SJCRH30 (cell line): ENCODE measurements around the gene TASP1. TPM values are rescaled to one million over a fixed set of nuclear protein-coding genes. Genes with fewer than 3 reads are reported as not detected.

Source experiments
- DNase-seq, 2 experiments: peaks; one replicate each; pipeline ENCODE4 v3.0.0-alpha.2; 2015 to 2020
- H3K27ac ChIP-seq: fragments of 250-450 bp; sonication (Bioruptor Pico); 2 replicates; pipeline ENCODE4 v1.5.1; 2020; ENCODE audit warnings: mild to moderate bottlenecking, moderate library complexity
- H3K27me3 ChIP-seq: fragments of 250-450 bp; sonication (Bioruptor Pico); 2 replicates; pipeline ENCODE4 v1.5.1; 2020; ENCODE audit warnings: mild to moderate bottlenecking, moderate library complexity
- H3K36me3 ChIP-seq: fragments of 250-450 bp; sonication (Bioruptor Pico); 2 replicates; pipeline ENCODE4 v1.5.1; 2020; ENCODE audit warnings: mild to moderate bottlenecking, moderate library complexity
- H3K4me1 ChIP-seq: fragments of 250-450 bp; sonication (Bioruptor Pico); 2 replicates; pipeline ENCODE4 v1.5.1; 2020; ENCODE audit warnings: mild to moderate bottlenecking, moderate library complexity
- H3K4me3 ChIP-seq: fragments of 250-450 bp; sonication (Bioruptor Pico); 2 replicates; pipeline ENCODE4 v1.5.1; 2020; ENCODE audit warnings: mild to moderate bottlenecking, moderate library complexity
- H3K9me3 ChIP-seq: fragments of 250-450 bp; sonication (Bioruptor Pico); replicated peaks from 2 replicates; pipeline ENCODE4 v1.5.1; 2020; ENCODE audit warnings: mild to moderate bottlenecking, moderate library complexity
- total RNA-seq: library from RNA; depleted of rRNA; stranded (reverse); fragments of >200 nt; shearing (Covaris generic); gene quantifications from 2 replicates; pipeline ENCODE4 v1.2.3, GENCODE V29; 2014

Gene TASP1
- total RNA-seq, 1 experiment from 2014 or later, result 7.1 TPM

DNA sequence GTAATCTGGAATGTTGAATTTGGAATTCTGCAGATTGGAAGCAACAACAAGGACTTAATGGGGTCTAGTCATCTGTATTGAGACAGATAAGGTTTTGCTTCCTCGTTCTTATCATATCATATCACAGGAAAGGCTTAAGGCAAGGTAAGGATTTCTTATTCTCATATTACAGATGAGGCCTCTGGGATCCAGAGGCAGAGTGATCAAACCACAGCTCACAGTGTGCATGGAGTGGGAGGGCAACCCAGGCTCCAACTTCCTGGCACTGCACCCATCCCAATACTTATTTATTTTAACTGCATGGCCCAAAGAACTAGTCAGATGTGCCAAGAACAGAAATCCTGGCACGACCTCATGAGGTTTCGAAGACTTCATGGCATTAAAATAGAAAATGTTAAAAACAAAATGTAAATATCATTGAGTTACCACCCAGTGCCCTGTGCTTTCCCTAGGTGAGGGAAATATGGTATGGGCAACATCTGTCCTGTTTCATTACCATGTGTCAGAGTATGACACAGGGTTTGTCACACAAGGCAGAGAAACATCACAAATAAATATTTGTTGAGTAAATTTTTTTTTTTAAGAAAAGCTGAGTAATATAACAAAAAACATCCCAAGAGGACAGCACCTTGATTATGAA, 225.8 kb downstream of the TASP1 start:
- no peak overlapping the region for H3K4me3 ChIP-seq
- H3K9me3 ChIP-seq, result 0 out of 2 replicates have a peak, but pooled peaks cover 2% of the 10 kb centered on the region
- peaks cover 3% of the 10 kb centered on the region; the same call in 1 of the 2 replicates for H3K4me1 ChIP-seq
- peak in 1 of 2 experiments; percentile 13 for DNase-seq
- H3K27ac ChIP-seq, result no peak overlapping the region
- no peaks in the 10 kb centered on the region for H3K27me3 ChIP-seq
- H3K36me3 ChIP-seq, result no peaks in the 10 kb centered on the region

DNA sequence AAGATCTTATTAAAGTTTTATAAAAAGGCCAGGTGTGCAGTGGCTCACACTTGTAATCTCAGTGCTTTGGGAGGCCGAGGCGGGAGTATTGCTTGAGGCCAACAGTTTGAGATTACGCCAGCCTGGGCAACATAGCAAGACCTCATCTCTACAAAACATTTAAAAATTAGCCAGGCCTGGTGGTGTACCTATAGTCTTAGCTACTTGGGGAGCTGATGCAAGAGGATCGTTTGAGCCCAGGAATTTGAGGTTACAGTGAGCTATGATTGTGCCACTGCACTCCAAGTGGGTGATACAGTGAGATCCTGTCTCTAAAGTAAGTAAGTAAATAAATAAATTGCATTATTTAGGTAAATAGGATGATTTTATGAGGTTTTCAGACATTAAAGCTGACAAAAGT, 234.4 kb downstream of the TASP1 start:
- Histone ChIP-seq H3K27ac (no peak overlapping the region), H3K27me3 (no peaks in the 10 kb centered on the region), H3K36me3 (no peaks in the 10 kb centered on the region), H3K4me1 (no peaks in the 10 kb centered on the region), H3K4me3 (no peak overlapping the region), H3K9me3 (no peaks in the 10 kb centered on the region)
- no peak for DNase-seq

- Histone ChIP-seq H3K4me1 (no peaks in the 10 kb centered on the region), H3K36me3 (no peaks in the 10 kb centered on the region), H3K9me3 (no peaks in the 10 kb centered on the region), H3K4me3 (no peak overlapping the region), H3K27me3 (no peaks in the 10 kb centered on the region), H3K27ac (no peak overlapping the region)
- DNase-seq, result no peak
Measured at GRCh38 chr20:13403453-13403852, 235.3 kb downstream of the TASP1 start.

DNA sequence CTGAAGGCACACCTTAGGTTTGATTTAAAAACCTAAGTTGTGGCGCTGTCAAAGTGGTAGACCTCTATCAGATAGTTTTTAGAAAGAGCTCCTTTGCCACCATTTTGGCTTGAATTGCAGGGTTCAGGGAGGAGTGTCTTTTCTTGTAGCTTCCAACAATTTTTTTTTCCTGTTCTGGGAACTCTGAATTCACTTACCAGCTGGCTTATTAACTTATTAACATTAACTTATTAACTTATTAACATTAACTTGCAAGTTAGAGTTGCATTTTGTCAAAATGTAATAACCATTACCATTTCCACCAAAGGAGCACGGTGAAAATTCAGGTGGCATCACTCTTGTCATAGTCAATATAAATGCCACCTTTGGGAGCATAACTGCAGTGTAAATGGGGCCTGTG, 235.7 kb downstream of the TASP1 start:
- Histone ChIP-seq H3K9me3 (no peaks in the 10 kb centered on the region), H3K27ac (no peak overlapping the region), H3K4me3 (no peak overlapping the region), H3K4me1 (no peaks in the 10 kb centered on the region), H3K36me3 (no peaks in the 10 kb centered on the region), H3K27me3 (no peaks in the 10 kb centered on the region)
- DNase-seq, result no peak

- Histone ChIP-seq H3K27me3 (no peaks in the 10 kb centered on the region), H3K4me1 (no peaks in the 10 kb centered on the region), H3K27ac (no peak overlapping the region), H3K4me3 (no peak overlapping the region), H3K36me3 (no peaks in the 10 kb centered on the region), H3K9me3 (no peaks in the 10 kb centered on the region)
- no peak for DNase-seq
Measured at GRCh38 chr20:13402171-13402760, 236.5 kb downstream of the TASP1 start.

- Histone ChIP-seq H3K9me3 (no peaks in the 10 kb centered on the region), H3K36me3 (no peaks in the 10 kb centered on the region), H3K4me3 (no peak overlapping the region), H3K27me3 (no peaks in the 10 kb centered on the region), H3K27ac (no peak overlapping the region), H3K4me1 (no peaks in the 10 kb centered on the region)
- DNase-seq, result no peak
Measured at GRCh38 chr20:13401596-13401995, 237.1 kb downstream of the TASP1 start.

DNA sequence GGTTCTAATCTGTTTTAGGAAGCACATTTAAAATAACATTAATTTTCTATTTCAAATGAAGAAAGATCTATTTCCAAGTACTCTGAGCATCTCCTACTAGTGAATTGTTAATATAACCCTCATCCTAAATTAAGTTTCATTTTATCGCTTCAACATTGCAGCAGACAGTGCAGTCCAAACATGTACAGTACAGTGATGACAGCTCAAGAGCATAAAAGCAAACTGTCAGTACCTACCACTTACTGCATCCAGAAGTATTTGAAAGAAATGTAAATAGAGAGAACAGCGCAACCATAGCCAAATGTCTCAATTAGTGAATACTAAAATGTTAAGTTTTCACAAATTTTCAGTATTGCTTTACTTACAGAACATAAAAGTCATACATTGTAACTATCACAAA, 238.3 kb downstream of the TASP1 start:
- Histone ChIP-seq H3K27ac (no peak overlapping the region), H3K27me3 (no peaks in the 10 kb centered on the region), H3K4me1 (no peaks in the 10 kb centered on the region), H3K4me3 (no peak overlapping the region), H3K9me3 (no peaks in the 10 kb centered on the region), H3K36me3 (no peaks in the 10 kb centered on the region)
- no peak for DNase-seq

DNA sequence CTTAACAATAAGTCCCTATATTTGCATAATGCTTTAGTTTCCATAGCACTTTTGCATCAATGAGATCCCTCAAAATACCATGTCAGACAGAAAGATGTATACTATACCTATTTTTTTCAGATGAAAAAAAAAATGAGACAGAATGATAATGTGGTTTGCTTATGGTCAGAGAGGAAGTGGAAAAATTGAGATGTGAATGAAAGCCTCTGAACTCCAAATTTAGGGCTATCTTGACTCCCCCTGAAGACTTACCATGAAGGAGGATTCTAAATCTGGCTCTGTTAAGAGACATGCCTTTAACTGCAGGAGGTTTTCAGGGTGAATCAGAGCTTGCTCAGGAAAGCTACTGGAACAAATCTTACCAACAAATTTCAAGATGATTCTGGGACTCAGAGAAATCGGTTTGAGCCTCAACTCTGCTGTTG, 241.4 kb downstream of the TASP1 start:
- Histone ChIP-seq H3K4me3 (no peak overlapping the region), H3K27ac (no peak overlapping the region), H3K27me3 (no peaks in the 10 kb centered on the region), H3K36me3 (no peaks in the 10 kb centered on the region), H3K4me1 (no peaks in the 10 kb centered on the region), H3K9me3 (no peaks in the 10 kb centered on the region)
- DNase-seq, result no peak

DNA sequence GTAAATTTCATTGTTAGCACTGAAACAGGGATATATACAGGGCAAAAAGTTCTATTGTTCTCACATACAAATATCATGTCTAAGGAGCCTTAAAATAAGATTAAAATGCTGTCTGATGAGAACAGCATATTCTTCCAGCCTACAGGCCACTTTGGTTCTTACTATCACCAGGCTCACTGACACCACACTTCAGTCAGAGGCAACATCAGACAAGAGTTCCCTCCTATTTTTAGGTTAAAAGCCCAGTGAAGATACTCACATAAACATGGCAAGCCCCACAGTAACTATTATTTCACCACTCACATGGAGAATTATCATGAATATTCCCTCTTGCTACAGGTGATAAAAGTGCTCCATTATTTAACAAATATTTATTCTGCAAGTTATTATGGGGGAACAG, 241.9 kb downstream of the TASP1 start:
- Histone ChIP-seq H3K27ac (no peak overlapping the region), H3K9me3 (no peaks in the 10 kb centered on the region)

DNA sequence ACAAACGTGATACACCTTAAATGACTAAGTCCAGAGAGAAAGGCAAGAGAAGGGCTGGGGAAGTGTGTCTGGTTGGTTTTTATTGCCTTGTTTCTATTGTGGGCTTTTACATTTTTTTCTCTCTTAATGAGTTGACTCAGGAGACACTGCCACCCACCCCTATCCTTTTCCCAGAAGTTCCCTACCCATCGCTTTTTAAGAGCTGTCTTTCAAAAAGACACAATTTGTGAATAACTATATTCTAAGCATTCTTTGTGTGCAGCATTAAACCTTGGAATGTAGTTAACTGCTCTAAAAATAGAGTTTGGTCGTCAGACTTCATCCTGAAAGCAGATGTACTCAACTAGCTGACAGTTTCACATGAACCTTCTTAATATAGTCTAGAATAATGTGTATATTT, 242.7 kb downstream of the TASP1 start:
- no peaks in the 10 kb centered on the region for H3K36me3 ChIP-seq
- DNase-seq, result no peak
- no peaks in the 10 kb centered on the region for H3K9me3 ChIP-seq
- H3K27me3 ChIP-seq, result no peaks in the 10 kb centered on the region
- no peak overlapping the region for H3K4me3 ChIP-seq
- H3K4me1 ChIP-seq, result no peaks in the 10 kb centered on the region
- no peak overlapping the region for H3K27ac ChIP-seq

More for the DNA sequence above, 241.9 kb downstream of the TASP1 start:
- no peak for DNase-seq
- Histone ChIP-seq H3K4me3 (no peak overlapping the region), H3K27me3 (no peaks in the 10 kb centered on the region), H3K36me3 (no peaks in the 10 kb centered on the region), H3K4me1 (no peaks in the 10 kb centered on the region)

- no peaks in the 10 kb centered on the region for H3K27me3 ChIP-seq
- no peak overlapping the region for H3K4me3 ChIP-seq
- no peaks in the 10 kb centered on the region for H3K36me3 ChIP-seq
- no peaks in the 10 kb centered on the region for H3K9me3 ChIP-seq
- DNase-seq, result no peak
- no peaks in the 10 kb centered on the region for H3K4me1 ChIP-seq
- H3K27ac ChIP-seq, result no peak overlapping the region
Measured at GRCh38 chr20:13395232-13395631, 243.5 kb downstream of the TASP1 start.

DNA sequence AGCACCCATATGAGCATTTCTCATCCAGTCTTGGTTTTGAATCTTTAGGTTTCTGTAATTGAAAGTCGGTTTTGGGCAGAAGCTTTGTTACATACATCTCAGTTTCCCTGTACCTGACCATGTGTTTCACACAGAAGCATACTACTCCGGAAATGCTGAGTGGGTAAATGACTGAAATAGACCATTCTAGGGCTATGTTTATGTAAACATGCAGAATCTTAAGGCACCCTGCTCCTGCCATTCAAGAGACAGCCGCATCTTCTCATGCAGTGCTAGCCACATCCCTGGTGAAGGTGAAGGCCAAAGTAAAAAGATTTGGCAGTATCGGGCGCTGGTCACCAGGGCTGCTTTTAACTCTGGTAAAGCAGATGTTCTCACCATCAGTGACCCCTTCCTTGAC, 246.3 kb downstream of the TASP1 start:
- Histone ChIP-seq H3K27ac (no peak overlapping the region), H3K4me1 (no peaks in the 10 kb centered on the region), H3K9me3 (no peaks in the 10 kb centered on the region; the same call in 1 of the 2 replicates), H3K36me3 (0 out of 2 replicates have a peak, but pooled peaks cover 2% of the 10 kb centered on the region), H3K4me3 (no peak overlapping the region), H3K27me3 (no peaks in the 10 kb centered on the region)
- DNase-seq, result no peak

DNA sequence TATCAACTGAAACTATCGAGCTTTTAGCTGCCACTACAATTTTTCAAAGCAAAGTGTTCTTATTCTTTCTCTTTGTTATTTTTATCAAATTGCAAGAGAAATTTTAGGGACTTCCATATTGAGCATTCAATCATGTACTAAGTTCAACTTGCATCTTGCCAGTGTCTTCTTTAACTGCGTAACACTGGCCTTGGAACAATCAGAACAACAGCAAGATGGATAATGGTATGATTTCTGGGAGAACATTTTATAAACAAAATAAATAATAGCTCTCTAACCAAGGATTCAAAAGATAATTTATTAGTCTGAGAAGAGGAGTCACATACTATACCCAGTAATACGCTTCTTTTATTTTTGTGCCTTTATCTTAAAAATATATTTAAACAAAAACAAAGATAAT, 249.6 kb downstream of the TASP1 start:
- Histone ChIP-seq H3K4me3 (no peak overlapping the region), H3K36me3 (0 out of 2 replicates have a peak, but pooled peaks cover 2% of the 10 kb centered on the region), H3K4me1 (no peaks in the 10 kb centered on the region), H3K9me3 (no peaks in the 10 kb centered on the region; the same call in 1 of the 2 replicates), H3K27me3 (no peaks in the 10 kb centered on the region), H3K27ac (no peak overlapping the region)
- no peak for DNase-seq

DNA sequence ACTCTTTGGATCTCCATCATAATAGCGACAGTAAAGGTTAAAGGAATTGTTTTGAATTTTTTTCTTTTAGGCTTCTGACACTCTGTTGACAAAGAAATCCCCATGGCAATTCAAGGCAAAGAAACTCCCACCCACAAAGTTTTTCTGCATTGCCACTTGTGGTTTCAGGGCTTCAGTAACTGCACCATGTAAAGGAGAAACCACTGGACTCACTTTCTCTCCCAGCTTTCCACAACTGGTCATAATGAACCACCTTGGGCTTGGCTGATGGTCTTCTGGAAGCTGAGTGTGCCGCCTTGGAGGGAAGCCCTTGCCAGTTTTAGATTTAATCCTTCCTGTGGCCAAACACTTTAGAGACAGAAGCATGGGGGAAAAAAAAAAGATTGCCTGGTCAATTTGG, 254.6 kb downstream of the TASP1 start:
- H3K4me1 ChIP-seq, result no peaks in the 10 kb centered on the region
- H3K27ac ChIP-seq, result no peak overlapping the region
- 0 out of 2 replicates have a peak, but pooled peaks cover 2% of the 10 kb centered on the region for H3K36me3 ChIP-seq
- no peaks in the 10 kb centered on the region for H3K27me3 ChIP-seq
- no peaks in the 10 kb centered on the region; the same call in 1 of the 2 replicates for H3K9me3 ChIP-seq
- DNase-seq, result no peak
- H3K4me3 ChIP-seq, result no peak overlapping the region

GRCh38 chr20:13382786-13383185, 255.9 kb downstream of the TASP1 start:
- no peak overlapping the region for H3K27ac ChIP-seq
- H3K4me3 ChIP-seq, result no peak overlapping the region
- no peaks in the 10 kb centered on the region for H3K27me3 ChIP-seq
- H3K4me1 ChIP-seq, result no peaks in the 10 kb centered on the region
- H3K36me3 ChIP-seq, result 0 out of 2 replicates have a peak, but pooled peaks cover 2% of the 10 kb centered on the region
- H3K9me3 ChIP-seq, result no peaks in the 10 kb centered on the region; the same call in 1 of the 2 replicates
- DNase-seq, result no peak
